HG03558 (cell line): ENCODE results near the gene PPM1F.

Experiments
- ATAC-seq: cut with Tn5 transposase; IDR thresholded peaks from one replicate; pipeline ENCODE4 v1.9.1; 2021; ENCODE audit warnings: moderate number of reproducible peaks; ENCODE audit not compliant: unreplicated experiment; ENCODE audit errors: extremely low read depth

The PPM1F gene

GRCh38 chr22:21977814-21978213 lies 25.2 kb upstream of the PPM1F start:
- ATAC-seq, result no peak

- no peak for ATAC-seq
These were observed 23.3 kb upstream of the PPM1F start for GRCh38 chr22:21975854-21976345.

GRCh38 chr22:21975273-21975672 lies 22.6 kb upstream of the PPM1F start:
- no peak for ATAC-seq

GRCh38 chr22:21974058-21974649 lies 21.5 kb upstream of the PPM1F start:
- ATAC-seq, result no peak

GRCh38 chr22:21972806-21973205 lies 20.2 kb upstream of the PPM1F start:
- no peak for ATAC-seq

- ATAC-seq, result no peak
These were observed 19.7 kb upstream of the PPM1F start for GRCh38 chr22:21972293-21972779.

- no peak for ATAC-seq
These were observed 19.2 kb upstream of the PPM1F start for GRCh38 chr22:21971858-21972275.

- no peak for ATAC-seq
These were observed 18.4 kb upstream of the PPM1F start for GRCh38 chr22:21970800-21971617.

- no peak for ATAC-seq
These were observed 17.6 kb upstream of the PPM1F start for GRCh38 chr22:21970037-21970799.

GRCh38 chr22:21968452-21969129 lies 15.9 kb upstream of the PPM1F start:
- no peak for ATAC-seq

- no peak for ATAC-seq
These were observed 15.1 kb upstream of the PPM1F start for GRCh38 chr22:21967693-21968271.

- no peak for ATAC-seq
These were observed 14.2 kb upstream of the PPM1F start for GRCh38 chr22:21966643-21967516.

- no peak for ATAC-seq
These were observed 13.2 kb upstream of the PPM1F start for GRCh38 chr22:21965762-21966288.

- ATAC-seq, result no peak
These were observed 12.4 kb upstream of the PPM1F start for GRCh38 chr22:21964918-21965484.

- ATAC-seq, result no peak
These were observed 11.6 kb upstream of the PPM1F start for GRCh38 chr22:21964234-21964633.

- no peak for ATAC-seq
These were observed 11.2 kb upstream of the PPM1F start for GRCh38 chr22:21963790-21964211.

GRCh38 chr22:21963286-21963685 lies 10.6 kb upstream of the PPM1F start:
- ATAC-seq, result no peak

GRCh38 chr22:21962655-21962949 lies 10.0 kb upstream of the PPM1F start:
- no peak for ATAC-seq
